EH (cell line): Measurements from ENCODE around the gene NKX3-2.
"Not testable (repeated sequence)": the region's sequence is repeated elsewhere in the genome, so short reads cannot be mapped to it uniquely, and the experiment has no call there.

Experiments
- DNase-seq: peaks from one replicate; pipeline ENCODE4 v3.0.0-alpha.2; 2015; ENCODE audit warnings: low read depth

NKX3-2 gene

GRCh38 chr4:13543839-13544605, at the start of gene NKX3-2:
NKX3-2 (minus strand) TSS chr4:13544508; CDS start chr4:13544414, 94 bp downstream.
- peak; percentile 27 for DNase-seq

DNA sequence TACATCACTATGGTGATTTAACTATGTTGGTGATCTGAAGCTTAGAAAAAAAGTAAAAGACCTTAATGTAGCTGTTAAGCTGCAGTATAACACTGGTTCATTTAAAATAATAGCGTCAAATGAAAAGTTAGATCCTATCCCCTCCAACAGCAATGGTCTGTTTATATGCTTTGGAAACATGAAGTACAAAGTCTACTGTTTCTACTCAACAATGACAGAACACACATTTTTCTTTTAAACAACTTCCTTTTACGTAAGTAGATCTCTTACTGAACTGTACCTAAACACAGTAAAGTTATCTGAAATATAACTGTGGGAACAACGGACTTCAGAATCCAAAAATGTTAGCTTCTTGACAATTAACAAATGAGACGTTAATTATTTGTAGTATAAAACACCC, 47.9 kb upstream of the NKX3-2 start:
- no peak for DNase-seq

GRCh38 chr4:13590766-13591165, 46.5 kb upstream of the NKX3-2 start:
- DNase-seq: no peak

- DNase-seq: no peak
Measured at GRCh38 chr4:13588954-13589353, 44.6 kb upstream of the NKX3-2 start.

GRCh38 chr4:13584481-13584880, 40.2 kb upstream of the NKX3-2 start:
- DNase-seq: peak; percentile 13

DNA sequence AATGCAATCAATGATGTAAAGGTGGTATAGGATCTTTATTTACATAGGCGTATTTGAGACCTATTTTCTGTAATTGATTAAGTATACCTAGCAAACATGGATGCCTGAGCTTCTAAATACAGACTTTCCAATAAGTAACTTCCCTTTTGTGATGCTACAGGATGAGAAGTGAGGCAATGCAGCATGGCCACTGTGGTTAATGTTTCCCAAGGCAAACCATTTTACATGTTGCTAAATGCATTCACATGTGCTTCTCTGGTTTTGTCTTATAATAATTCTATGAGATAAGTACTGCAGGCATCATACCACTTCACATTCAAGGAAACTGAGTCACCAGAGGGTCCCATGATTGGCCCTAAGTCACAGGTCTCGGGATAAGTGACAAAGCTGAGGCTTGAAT, 35.7 kb upstream of the NKX3-2 start:
- DNase-seq: no peak

- DNase-seq: no peak
Measured at GRCh38 chr4:13577660-13578059, 33.4 kb upstream of the NKX3-2 start.

- DNase-seq: no peak
Measured at GRCh38 chr4:13570916-13571315, 26.6 kb upstream of the NKX3-2 start.

DNA sequence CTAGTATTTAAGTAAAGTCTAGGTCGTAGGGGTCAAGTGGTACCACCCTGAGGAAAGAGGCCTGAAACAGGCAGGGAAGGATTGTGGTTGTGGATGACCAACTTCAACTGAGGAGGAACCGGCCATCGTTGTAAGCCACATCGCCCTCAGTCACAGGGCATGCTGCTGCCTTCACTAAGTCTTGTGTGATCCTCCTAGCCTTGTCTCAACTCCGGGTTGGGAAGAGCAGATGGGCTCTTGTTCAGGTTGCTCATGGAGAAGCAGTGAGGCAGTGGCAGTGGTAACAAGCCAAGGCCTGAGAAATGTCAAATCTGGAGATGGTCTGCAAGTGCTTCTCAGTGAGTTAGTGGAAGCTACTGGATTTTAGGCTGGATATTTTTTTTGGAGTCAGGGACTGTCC, 22.8 kb upstream of the NKX3-2 start:
- DNase-seq: no peak

GRCh38 chr4:13562876-13563275, 18.6 kb upstream of the NKX3-2 start:
- DNase-seq: no peak

GRCh38 chr4:13561673-13562072, 17.4 kb upstream of the NKX3-2 start:
- DNase-seq: no peak

DNA sequence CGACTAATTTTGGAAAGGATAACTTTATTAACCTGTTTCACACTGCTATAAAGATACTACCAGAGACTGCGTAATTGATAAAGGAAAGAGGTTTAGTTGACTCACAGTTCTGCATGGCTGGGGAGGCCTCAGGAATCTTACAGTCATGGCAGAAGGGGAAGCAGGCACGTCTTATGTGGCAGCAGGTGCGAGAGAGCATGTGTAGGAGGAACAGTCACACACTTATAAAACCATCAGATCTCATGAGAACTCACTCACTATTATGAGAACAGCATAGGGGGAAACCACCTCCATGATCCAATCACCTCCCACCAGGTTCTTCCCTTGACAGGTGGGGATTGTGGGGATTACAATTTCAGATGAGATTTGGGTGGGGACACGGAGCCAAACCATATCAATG, 15.8 kb upstream of the NKX3-2 start:
- not testable (repeated sequence) for DNase-seq

- DNase-seq: peak; percentile 87
Measured at GRCh38 chr4:13559413-13559812, 15.1 kb upstream of the NKX3-2 start.

GRCh38 chr4:13558881-13559280, 14.6 kb upstream of the NKX3-2 start:
- no peak for DNase-seq

DNA sequence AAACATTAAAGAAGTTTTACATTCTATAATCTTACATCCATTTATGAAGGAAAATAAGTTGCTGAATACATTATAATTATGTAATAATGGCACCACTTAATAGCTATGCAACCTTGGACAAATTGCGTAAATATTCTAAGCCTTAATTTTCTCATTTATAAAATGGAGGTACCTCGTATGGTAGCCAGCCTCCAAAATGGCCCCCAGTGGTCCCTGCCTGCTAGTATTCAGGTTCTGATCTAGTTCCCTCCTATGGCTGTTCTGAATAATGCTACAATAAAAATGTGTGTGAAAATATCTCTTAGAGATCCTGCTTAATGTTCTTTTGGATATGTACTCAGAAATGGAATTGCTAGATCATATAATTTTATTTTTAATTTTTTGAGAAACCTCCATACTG, 11.0 kb upstream of the NKX3-2 start:
- DNase-seq: no peak

DNA sequence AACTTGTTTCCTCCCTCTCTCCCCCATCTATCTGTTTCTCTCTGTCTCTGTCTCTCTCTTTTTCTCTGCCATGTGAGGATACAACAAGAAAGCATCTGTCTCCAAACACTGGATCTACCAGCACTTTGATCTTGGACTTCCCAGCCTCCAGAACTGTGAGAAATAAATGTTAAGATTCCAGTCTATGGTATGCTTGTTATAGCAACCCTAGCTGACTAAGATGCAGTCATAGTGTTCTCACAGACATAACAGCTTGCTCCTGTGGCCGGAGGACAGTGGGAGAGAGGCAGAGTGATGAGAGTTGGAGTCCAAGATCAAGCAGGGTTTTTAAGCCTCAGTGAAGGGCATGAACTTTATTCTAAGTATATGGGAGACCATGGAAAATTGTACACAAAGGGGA, 8.8 kb upstream of the NKX3-2 start:
- DNase-seq: no peak

DNA sequence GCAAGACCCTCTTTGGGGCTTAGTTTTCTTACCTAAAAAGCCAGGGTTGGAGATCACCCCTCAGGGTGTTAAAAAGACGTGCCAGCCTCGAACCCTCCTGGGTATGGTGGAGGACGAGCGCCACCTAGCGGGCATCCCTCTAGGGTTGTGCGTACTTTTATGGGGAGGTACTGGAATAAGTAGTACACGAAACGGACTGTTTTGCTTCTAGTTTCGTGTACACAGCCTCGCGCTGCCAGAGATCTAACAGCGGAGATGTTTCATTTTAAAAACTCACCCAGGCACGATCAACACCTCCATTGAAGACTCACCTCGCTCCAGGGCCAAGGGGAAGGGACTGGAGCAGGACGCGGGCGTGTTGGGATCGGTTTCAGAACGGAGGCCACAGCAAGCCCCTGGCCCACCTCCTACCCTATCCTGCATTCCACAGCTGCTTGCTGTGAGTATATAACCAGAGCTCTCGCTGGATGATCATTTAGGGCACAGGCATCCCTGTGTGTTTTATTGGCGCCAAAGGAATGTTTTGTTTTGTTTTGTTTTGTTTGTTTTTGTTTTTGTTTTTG, 4.8 kb upstream of the NKX3-2 start:
- DNase-seq: peak; percentile 76

DNA sequence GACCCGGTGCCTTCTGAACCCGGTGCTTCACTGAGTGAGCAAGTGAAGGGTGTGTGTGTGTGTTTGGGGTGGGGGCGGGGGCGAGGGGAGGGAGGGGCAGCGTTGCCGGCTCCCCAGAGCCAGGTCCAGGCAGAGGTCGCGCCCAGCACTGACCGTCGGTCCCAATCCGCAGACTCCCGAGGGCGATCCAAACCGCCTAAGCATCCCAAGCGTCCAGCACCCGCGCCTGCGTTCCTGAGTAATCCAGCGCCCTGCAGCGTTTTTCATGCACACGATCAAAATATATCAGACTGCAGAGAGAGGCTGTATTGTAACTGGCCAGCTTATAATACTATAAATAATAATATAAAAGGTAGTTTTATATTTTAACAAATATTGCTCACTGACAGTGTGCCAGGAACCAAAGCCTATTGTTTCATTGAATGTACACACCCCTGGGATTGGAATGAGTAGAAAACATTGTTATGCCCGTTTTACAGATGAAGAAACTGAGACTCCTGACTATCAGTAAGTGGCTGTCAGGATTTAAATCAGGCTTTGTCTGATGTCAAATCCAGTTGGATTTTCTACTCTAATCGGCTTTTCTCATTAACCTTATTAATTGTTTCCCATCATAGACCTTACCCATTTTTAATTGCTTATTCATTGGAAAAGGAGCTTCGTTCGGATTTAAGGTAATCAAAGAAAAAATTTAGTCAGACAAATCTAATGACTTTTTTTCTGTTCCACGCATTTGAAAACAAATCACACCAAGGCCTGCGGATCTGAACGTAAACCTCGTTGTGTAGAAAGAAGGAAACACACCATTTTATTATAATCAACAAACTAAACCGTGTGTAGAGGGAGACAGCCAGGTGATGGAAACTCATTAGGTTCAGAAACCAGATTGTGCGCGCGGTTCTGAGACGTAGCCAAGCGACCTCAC, 4.0 kb upstream of the NKX3-2 start:
- no peak for DNase-seq

DNA sequence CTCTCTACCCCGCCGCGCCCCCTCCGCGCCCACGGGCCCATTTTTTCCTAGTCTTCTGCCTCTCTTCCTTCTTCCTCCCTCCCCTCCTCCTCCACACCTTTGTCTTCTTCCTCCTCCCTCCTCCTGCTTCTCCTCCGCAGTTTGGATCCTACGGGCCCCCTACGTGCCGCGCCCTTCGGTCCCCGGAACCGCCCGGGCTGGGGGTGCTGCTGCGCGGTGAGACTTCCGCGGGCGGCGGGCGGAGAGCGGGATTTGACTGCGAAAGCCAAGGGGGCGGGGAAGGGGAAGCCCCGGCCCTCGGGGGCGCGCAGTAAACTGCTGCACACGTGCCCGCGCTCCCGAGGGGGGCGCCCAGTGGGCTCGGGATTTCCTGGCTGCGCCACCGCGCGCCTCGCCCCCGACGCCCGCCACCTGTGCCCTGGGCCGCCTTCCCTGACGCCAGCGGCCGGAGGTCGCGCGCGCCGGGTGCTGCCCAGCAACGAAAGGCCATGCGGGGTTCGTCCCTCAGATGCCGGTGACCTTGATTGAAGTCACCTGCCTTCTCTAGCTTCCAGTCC, 3.3 kb upstream of the NKX3-2 start:
- no peak for DNase-seq

DNA sequence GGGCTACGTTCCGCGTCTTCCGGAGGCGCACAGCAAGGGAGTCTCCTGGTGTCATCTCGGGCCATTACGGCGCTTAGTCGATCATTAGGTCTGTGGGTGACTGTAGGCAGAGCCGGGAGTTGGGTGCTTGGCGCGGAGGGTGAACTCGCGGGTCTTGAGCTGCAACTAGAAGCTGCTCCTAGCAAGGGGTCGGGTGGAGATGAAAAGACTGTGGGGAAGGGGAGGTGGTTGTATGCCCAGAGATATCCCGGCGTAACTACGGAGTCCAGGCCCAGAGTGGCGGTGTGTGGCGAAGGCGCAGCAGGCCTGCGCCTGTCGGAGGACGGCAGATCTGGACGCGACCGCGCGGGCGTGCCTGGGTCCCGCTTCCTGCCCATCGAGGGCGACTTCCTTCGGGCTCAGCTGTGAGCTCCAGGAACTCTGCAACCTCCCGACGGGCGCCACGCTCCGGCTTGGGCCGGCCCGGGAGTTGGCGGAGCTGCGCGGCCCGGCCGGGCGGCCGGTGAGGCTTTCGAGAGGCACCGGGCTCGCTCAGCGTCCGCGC, 2.7 kb upstream of the NKX3-2 start:
- no peak for DNase-seq

- DNase-seq: no peak
Measured at GRCh38 chr4:13546142-13546940, 2.0 kb upstream of the NKX3-2 start.
